GM12878 (cell line): ENCODE results near the gene SRI. TPM values are rescaled to one million over a fixed set of nuclear protein-coding genes. Genes with fewer than 3 reads are reported as not detected.
A peak's percentile ranks its signal among the peaks of the same experiment; 100 is the strongest.

Source experiments
- CBX5 ChIP-seq: sonication (generic); IDR thresholded peaks from 2 replicates; pipeline ENCODE4 v1.6.1; 2016; ENCODE audit warnings: low read depth, moderate library complexity, mild to moderate bottlenecking, inconsistent platforms
- CHD2 ChIP-seq: IDR thresholded peaks from 2 replicates; pipeline ENCODE4 v1.6.1; 2011; ENCODE audit warnings: low read depth, low read length, improper control_type of control experiment, borderline replicate concordance
- EP300 ChIP-seq, 2 experiments: fragments of 150-350 bp in 1 of 2; IDR thresholded peaks; 2 replicates each; pipeline ENCODE4 v1.6.1; 2011 to 2012; ENCODE audit warnings: low read depth in 2 of 2, low read length in 2 of 2, borderline replicate concordance in 1 of 2, improper control_type of control experiment in 1 of 2, inconsistent platforms in 1 of 2; ENCODE audit not compliant: control insufficient read depth in 1 of 2
- MXI1 ChIP-seq: fragments of 150-350 bp; IDR thresholded peaks from 2 replicates; pipeline ENCODE4 v1.6.1; 2011; ENCODE audit warnings: low read depth, mild to moderate bottlenecking, inconsistent platforms, low read length, improper control_type of control experiment
- PAX5 ChIP-seq: IDR thresholded peaks from 2 replicates; pipeline ENCODE4 v1.6.1; 2011; ENCODE audit warnings: low read depth, low read length, borderline replicate concordance
- POU2F2 ChIP-seq: IDR thresholded peaks from 3 replicates; pipeline ENCODE4 v1.6.1; 2011; ENCODE audit warnings: low read depth, mild to moderate bottlenecking, low read length, borderline replicate concordance
- RFX5 ChIP-seq: IDR thresholded peaks from 2 replicates; pipeline ENCODE4 v1.6.1; 2011; ENCODE audit warnings: low read depth, low read length, improper control_type of control experiment
- SPI1 ChIP-seq: IDR thresholded peaks from 2 replicates; pipeline ENCODE4 v1.6.1; 2011; ENCODE audit warnings: low read depth, mild to moderate bottlenecking, low read length, moderate library complexity, borderline replicate concordance; ENCODE audit not compliant: insufficient read depth
- SREBF1 ChIP-seq: IDR thresholded peaks from 2 replicates; pipeline ENCODE4 v1.6.1; 2012; ENCODE audit warnings: mild to moderate bottlenecking, low read length
- ZNF207 ChIP-seq: fragments of 450-650 bp; IDR thresholded peaks from 2 replicates; pipeline ENCODE4 v1.6.1; 2014; ENCODE audit warnings: antibody characterized with exemption, mild to moderate bottlenecking, borderline replicate concordance
- polyA plus RNA-seq, 11 experiments: library from polyadenylated mRNA; depleted of rRNA in 4 of 11; unstranded in 6 of 11; stranded (reverse) in 5 of 11; fragments of >200 nt; fragmentation: Nextera tagmentation in 4 of 11; fragmentation: Illumina TruSeq in 1 of 11; extraction: Ambion mirVana in 4 of 11; extraction: Trizol in 1 of 11; gene quantifications; 1 replicate in 1 of 11; 2 replicates in 10 of 11; pipeline versions ENCODE4 v1.2.1 to v1.2.3, GENCODE V29; 2011 to 2016; ENCODE audit warnings: inconsistent platforms in 2 of 11, missing spikeins in 2 of 11, low read depth in 1 of 11
- total RNA-seq, 4 experiments: library from RNA; depleted of rRNA in 3 of 4; stranded (reverse); fragments of >200 nt in 3 of 4; fragmentation: Illumina TruSeq in 1 of 4; extraction: Trizol in 1 of 4; gene quantifications; 2 replicates each; pipeline versions ENCODE4 v1.2.1 to v1.2.3, GENCODE V29; 2013 to 2021
- TF ChIP-seq, protein P1 (sequence below): fragments of 450-650 bp; IDR thresholded peaks from 2 replicates; pipeline ENCODE4 v1.6.1; 2014; ENCODE audit warnings: mild to moderate bottlenecking
- TF ChIP-seq, protein P2 (sequence below): fragments of 450-650 bp; IDR thresholded peaks from 2 replicates; pipeline ENCODE4 v1.6.1; 2017; ENCODE audit warnings: mild to moderate bottlenecking, moderate library complexity
- TF ChIP-seq, protein P3 (sequence below): IDR thresholded peaks from 2 replicates; pipeline ENCODE4 v1.6.1; 2011; ENCODE audit warnings: borderline replicate concordance, low read depth, mild to moderate bottlenecking, moderate library complexity, low read length; ENCODE audit not compliant: insufficient read depth, poor library complexity, severe bottlenecking
- TF ChIP-seq, protein P4 (sequence below): fragments of 450-650 bp; IDR thresholded peaks from 2 replicates; pipeline ENCODE4 v1.6.1; 2017; ENCODE audit warnings: mild to moderate bottlenecking, moderate library complexity
- TF ChIP-seq, protein P5 (sequence below): fragments of 450-650 bp; IDR thresholded peaks from 2 replicates; pipeline ENCODE4 v1.6.1; 2017; ENCODE audit warnings: low read depth, mild to moderate bottlenecking, moderate library complexity

The SRI gene
- total and polyA plus RNA-seq, 10 of the 15 experiments (the other 5 are each of a cell fraction or from before 2014, with no cell fraction given), result 94.7 to 588 (median 242) TPM

DNA sequence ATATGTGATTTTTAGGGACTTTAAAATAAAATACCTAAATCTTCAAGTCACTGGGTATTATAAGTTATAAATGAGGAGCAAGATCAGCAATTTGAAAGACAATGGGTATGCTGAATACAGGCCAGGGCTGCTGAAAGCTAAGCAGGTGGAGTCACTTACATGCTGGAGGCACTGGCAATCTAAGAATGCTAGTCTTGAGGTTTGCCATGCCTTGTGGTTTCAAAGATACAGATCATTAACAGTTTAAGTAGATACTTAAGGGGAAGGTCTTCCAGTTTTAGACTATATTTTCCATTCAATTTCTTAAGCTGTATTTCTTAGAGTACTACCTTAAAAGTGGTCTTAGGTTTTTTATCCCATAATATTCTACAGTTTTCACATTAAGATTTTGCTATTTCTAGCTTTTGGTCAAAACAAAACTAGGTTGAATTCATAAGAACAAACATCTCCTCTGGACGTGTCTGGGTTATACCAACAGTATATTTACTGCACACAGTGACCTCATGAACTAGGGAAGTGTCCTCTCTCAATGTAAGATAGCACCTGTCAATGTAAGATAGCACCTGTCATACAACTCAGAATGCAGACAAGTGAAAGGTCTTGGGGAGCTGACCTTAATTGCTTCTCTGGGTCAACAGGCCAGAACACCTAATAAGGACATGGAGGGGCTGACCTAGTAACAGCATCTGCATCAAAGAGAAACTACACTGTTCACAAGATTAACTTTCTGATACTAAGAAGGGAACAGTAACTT, 2.0 kb downstream of the SRI start (continued):
- TF ChIP-seq, protein P1, sequence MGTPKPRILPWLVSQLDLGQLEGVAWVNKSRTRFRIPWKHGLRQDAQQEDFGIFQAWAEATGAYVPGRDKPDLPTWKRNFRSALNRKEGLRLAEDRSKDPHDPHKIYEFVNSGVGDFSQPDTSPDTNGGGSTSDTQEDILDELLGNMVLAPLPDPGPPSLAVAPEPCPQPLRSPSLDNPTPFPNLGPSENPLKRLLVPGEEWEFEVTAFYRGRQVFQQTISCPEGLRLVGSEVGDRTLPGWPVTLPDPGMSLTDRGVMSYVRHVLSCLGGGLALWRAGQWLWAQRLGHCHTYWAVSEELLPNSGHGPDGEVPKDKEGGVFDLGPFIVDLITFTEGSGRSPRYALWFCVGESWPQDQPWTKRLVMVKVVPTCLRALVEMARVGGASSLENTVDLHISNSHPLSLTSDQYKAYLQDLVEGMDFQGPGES, result no peak
- TF ChIP-seq SREBF1 (no peak), PAX5 (0 out of 2 replicates have a peak, but pooled peaks have one; percentile 46), POU2F2 (0 out of 3 replicates have a peak, but pooled peaks have one; percentile 34), EP300 (IDR thresholded peaks at IDR 0.05; ENCODE audit: borderline replicate concordance in 1 of 2, control insufficient read depth in 1 of 2, low read depth in 2 of 2, low read length in 2 of 2) (peak in 1 of 2 experiments; percentile 79; a peak in 3 of 4 replicates), RFX5 (no peak), SPI1 (peak; percentile 53), ZNF207 (0 out of 2 replicates have a peak, but pooled peaks have one; percentile 72), CHD2 (peak; percentile 76; the same call in 1 of the 2 replicates), CBX5 (no peak), MXI1 (no peak)
- TF ChIP-seq, protein P2, sequence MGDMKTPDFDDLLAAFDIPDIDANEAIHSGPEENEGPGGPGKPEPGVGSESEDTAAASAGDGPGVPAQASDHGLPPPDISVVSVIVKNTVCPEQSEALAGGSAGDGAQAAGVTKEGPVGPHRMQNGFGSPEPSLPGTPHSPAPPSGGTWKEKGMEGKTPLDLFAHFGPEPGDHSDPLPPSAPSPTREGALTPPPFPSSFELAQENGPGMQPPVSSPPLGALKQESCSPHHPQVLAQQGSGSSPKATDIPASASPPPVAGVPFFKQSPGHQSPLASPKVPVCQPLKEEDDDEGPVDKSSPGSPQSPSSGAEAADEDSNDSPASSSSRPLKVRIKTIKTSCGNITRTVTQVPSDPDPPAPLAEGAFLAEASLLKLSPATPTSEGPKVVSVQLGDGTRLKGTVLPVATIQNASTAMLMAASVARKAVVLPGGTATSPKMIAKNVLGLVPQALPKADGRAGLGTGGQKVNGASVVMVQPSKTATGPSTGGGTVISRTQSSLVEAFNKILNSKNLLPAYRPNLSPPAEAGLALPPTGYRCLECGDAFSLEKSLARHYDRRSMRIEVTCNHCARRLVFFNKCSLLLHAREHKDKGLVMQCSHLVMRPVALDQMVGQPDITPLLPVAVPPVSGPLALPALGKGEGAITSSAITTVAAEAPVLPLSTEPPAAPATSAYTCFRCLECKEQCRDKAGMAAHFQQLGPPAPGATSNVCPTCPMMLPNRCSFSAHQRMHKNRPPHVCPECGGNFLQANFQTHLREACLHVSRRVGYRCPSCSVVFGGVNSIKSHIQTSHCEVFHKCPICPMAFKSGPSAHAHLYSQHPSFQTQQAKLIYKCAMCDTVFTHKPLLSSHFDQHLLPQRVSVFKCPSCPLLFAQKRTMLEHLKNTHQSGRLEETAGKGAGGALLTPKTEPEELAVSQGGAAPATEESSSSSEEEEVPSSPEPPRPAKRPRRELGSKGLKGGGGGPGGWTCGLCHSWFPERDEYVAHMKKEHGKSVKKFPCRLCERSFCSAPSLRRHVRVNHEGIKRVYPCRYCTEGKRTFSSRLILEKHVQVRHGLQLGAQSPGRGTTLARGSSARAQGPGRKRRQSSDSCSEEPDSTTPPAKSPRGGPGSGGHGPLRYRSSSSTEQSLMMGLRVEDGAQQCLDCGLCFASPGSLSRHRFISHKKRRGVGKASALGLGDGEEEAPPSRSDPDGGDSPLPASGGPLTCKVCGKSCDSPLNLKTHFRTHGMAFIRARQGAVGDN, result no peak
- TF ChIP-seq, protein P3, sequence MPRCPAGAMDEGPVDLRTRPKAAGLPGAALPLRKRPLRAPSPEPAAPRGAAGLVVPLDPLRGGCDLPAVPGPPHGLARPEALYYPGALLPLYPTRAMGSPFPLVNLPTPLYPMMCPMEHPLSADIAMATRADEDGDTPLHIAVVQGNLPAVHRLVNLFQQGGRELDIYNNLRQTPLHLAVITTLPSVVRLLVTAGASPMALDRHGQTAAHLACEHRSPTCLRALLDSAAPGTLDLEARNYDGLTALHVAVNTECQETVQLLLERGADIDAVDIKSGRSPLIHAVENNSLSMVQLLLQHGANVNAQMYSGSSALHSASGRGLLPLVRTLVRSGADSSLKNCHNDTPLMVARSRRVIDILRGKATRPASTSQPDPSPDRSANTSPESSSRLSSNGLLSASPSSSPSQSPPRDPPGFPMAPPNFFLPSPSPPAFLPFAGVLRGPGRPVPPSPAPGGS, result no peak
- TF ChIP-seq, protein P4, sequence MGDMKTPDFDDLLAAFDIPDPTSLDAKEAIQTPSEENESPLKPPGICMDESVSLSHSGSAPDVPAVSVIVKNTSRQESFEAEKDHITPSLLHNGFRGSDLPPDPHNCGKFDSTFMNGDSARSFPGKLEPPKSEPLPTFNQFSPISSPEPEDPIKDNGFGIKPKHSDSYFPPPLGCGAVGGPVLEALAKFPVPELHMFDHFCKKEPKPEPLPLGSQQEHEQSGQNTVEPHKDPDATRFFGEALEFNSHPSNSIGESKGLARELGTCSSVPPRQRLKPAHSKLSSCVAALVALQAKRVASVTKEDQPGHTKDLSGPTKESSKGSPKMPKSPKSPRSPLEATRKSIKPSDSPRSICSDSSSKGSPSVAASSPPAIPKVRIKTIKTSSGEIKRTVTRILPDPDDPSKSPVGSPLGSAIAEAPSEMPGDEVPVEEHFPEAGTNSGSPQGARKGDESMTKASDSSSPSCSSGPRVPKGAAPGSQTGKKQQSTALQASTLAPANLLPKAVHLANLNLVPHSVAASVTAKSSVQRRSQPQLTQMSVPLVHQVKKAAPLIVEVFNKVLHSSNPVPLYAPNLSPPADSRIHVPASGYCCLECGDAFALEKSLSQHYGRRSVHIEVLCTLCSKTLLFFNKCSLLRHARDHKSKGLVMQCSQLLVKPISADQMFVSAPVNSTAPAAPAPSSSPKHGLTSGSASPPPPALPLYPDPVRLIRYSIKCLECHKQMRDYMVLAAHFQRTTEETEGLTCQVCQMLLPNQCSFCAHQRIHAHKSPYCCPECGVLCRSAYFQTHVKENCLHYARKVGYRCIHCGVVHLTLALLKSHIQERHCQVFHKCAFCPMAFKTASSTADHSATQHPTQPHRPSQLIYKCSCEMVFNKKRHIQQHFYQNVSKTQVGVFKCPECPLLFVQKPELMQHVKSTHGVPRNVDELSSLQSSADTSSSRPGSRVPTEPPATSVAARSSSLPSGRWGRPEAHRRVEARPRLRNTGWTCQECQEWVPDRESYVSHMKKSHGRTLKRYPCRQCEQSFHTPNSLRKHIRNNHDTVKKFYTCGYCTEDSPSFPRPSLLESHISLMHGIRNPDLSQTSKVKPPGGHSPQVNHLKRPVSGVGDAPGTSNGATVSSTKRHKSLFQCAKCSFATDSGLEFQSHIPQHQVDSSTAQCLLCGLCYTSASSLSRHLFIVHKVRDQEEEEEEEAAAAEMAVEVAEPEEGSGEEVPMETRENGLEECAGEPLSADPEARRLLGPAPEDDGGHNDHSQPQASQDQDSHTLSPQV, result no peak
- TF ChIP-seq, protein P5, sequence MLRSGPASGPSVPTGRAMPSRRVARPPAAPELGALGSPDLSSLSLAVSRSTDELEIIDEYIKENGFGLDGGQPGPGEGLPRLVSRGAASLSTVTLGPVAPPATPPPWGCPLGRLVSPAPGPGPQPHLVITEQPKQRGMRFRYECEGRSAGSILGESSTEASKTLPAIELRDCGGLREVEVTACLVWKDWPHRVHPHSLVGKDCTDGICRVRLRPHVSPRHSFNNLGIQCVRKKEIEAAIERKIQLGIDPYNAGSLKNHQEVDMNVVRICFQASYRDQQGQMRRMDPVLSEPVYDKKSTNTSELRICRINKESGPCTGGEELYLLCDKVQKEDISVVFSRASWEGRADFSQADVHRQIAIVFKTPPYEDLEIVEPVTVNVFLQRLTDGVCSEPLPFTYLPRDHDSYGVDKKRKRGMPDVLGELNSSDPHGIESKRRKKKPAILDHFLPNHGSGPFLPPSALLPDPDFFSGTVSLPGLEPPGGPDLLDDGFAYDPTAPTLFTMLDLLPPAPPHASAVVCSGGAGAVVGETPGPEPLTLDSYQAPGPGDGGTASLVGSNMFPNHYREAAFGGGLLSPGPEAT, result no peak; the same call in 1 of the 2 replicates
